Kidney capillary endothelial cell (primary cell): ENCODE results near the gene MGMT.

ENCODE experiments used
- DNase-seq: peaks from one replicate; pipeline ENCODE4 v3.0.0-alpha.2; 2018; ENCODE audit warnings: low spot score

Gene MGMT

DNA sequence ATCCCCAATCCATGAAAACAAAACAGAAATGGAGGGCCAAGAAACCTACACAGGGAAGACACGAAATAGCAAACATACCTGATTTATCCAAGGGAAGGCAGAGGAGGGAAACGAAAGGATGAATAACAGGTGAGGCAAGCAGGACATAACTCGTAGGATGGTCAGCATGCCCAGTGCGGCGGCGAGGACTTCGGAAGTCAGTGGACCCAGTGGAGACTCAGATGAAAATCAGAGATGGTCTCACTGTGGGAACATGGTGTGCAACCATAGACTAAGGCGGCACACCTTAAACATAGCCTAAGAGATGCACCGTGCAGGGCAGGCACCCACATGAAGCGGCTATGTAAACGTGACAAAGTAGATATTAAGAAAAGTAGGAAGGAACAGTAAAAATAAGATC, 157.5 kb downstream of the MGMT start:
- DNase-seq: no peak

- no peak for DNase-seq
Observed at GRCh38 chr10:129626309-129626708, 159.3 kb downstream of the MGMT start.

- no peak for DNase-seq
Observed at GRCh38 chr10:129626796-129627435, 159.9 kb downstream of the MGMT start.

DNA sequence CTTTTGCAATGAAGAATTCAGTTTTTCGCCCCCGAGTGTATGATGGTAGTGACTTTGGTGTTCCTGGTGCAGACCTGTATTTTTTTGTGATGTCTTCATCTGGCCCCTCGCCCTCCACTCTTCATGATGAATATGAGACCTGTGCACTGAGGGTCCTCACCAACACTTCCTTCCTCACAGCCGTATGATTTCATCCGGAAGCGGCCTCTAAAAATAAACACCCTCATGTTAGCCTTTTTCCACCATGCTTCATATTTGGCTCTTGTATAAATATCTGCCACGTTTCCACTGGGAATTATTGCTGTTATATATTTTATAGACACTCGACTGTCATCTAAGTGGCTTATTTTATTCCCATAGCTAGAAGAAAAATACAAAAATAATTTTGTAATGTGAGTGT, 160.4 kb downstream of the MGMT start:
- DNase-seq: no peak

- DNase-seq: no peak
Observed at GRCh38 chr10:129628823-129629222, 161.8 kb downstream of the MGMT start.

DNA sequence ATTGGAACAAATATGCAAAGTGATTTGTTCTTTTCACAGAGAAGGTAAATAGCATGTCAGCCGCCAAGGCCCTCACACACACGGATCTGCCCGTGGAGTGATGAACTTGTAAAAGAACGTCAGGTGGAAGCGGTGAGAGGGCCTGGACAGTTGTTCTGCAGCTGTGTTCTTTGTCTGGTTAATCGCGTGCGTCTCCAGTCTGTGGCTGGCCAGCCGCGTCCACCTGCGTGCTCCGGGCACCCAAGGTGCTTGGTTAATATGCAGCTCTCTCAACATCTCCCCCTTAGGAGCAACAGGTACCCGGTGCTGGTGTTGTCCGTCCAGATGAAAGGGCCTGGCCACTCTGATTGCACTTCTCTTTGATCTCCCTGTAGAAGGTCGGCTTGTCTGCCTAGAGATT, 162.9 kb downstream of the MGMT start:
- no peak for DNase-seq

DNA sequence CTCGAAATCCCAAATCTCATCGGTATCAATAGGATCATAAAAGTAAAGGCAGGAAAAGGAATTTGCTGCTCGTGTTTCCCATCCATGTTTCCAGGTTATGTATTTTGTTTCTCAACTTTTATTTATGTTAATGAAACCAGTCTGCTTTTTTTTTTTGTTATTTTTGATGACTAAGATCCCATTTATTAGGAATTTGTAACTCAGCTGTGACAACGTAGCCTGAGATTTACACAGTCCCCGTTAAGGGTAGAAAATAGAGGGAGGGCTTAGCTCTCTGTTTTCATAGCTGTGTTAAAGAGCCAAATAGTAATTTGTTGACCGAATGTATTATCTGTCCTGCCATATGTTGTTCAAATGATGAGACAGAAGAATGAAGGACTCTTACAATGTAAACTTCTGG, 164.0 kb downstream of the MGMT start:
- no peak for DNase-seq

- no peak for DNase-seq
Observed at GRCh38 chr10:129631870-129632623, 165.0 kb downstream of the MGMT start.

GRCh38 chr10:129637010-129637409, 170.0 kb downstream of the MGMT start:
- DNase-seq: no peak

DNA sequence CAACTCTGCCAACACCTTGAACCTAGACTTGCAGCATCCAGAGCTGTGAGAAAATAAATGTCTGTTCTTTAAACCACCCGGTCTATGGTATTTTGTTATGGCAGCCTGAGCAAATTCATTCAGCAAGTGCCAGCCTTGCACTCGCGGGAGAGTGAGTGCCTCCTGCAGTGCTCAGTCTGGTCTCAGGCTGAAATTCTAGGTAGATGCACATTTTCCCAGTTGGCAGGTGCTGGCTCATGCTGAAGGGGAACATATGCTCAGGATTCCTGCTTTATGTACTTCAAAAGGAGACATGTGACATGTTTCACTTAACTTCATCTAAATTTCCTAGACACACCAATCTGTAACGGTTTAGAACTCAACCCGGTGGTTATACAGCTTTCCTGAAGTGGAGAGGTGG, 170.8 kb downstream of the MGMT start:
- DNase-seq: no peak

DNA sequence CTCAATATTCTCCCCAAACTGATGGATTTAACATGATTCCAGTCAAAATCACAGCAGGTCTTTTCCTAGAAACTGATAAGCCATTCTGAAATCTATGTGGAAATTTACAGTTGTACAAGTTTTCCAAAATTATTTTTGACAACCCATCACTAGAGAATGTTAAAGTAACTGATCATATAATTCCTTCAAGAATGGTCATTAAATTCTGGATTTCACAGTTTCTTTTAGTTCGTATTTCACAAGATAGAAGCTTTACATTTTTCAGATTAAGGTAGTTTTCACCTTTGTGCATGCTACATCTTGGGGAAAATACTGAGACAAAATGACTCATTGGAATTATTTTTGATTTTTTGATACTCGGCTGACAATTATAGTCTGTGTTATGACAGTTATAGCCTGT, 174.3 kb downstream of the MGMT start:
- DNase-seq: no peak

DNA sequence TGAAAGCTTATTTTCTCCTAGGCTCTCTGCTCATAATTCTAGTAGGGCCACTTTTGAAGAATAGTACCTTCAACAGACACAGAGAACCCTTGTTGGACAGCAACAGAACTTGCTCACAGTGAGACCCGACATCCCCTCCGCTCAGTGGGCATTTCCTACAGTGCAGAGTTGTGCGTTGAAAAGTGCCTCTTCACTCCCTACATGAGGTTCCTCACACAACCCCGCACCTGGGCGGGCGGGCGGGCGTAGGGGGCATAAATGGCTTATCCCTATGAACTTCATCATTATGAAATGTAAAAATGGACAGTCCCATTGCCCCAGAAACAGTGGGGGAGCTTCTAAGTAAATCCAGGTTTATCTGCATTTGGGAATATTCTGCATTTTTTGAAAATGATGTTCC, 174.9 kb downstream of the MGMT start:
- no peak for DNase-seq

GRCh38 chr10:129642427-129642826, 175.4 kb downstream of the MGMT start:
- DNase-seq: no peak

DNA sequence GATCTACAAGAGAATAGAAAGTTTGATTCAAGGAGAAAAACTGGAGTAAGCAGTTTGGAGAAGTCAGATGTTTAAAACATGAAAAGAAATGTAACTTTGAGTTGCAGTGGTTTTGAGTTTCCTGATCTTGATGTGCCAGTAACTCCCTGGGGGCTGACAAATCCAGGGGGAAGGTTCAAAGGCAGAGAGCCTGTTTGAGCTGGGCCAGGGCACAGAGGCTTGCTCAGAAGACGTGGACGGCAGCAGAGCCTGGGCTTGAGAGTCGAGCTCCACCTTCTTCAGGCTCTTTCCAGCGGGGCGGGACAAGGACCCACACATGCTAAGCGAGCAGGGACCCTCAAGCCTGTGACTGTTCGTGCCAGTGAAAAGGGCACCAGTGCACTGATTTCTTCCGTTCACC, 176.2 kb downstream of the MGMT start:
- DNase-seq: no peak

DNA sequence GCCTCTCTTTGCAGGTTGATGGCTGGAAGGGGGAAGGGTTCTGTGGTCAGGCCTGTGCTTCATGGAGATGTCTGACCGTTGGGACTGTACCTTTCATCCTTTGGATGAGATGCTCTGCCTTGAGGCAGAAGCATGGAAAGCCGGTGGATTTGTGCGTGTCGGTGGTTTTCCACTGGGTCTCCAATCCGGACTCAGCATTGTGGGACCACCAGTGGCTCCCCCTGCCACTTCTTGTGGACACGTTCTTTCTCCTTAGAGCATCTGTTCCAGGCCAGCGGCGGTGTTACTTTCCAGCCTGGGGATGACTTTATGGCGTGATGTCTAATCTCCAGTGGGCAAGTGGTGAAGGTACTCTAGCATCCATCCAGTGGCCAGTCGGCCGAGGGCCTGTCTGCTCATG, 178.4 kb downstream of the MGMT start:
- DNase-seq: no peak

DNA sequence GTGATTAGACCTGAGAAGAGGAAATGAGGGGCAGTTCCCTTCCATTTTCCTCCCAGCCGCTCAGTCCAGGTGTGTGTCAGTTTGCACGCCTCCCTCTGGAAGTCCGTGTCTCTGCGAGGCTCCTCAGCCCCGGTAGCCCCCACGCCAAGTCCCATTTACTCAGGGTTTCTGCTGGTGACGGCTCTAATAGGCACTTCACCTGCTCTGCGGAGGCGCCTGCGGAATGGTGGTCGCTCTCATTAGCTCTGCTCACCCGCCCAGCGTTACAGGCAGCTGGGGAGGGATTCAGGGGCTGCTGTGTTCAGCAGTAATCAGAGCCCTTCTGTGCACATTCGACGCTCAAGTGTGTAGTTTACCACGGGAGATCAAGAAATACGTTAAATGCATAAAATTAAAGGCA, 179.9 kb downstream of the MGMT start:
- no peak for DNase-seq

DNA sequence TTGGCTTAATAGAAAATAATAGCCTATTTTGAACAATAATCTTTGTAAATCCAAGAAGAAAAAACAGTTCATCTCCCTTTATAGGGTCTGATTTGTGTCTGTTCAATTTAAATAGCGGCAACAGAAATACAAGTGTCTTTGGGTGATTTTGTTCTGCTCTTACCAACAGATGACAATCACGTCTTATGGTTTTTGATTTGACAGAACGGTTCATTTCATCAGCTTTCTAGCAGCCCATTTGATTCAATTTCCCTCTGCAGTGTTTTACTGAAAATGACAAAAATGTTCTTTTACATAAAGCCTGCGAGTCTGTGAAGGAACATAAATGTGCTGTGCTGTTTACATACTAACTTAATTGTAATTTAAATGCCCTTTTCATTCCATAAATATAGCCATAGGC, 180.5 kb downstream of the MGMT start:
- DNase-seq: no peak

- DNase-seq: no peak
Observed at GRCh38 chr10:129648856-129649255, 181.8 kb downstream of the MGMT start.

DNA sequence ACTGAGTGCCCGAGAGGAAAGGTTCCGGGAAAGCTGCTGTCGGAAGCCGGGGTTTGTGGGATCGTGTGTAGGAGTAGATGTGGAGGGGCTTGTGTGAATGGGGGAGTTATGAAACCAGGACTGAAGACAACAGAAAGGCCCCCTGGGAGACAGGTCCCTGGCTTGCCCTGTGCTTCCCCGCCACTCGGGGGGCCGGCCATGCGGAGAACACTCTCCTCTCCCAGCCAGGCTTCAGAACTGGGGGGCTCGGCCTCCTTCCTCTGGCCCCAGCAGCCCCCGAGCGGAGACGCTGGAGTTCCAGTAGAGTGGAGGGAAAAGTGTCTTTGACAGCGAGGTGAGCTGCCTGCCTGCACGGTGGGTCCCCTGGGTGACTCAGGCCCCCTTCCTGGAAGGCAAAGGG, 185.0 kb downstream of the MGMT start:
- DNase-seq: no peak

DNA sequence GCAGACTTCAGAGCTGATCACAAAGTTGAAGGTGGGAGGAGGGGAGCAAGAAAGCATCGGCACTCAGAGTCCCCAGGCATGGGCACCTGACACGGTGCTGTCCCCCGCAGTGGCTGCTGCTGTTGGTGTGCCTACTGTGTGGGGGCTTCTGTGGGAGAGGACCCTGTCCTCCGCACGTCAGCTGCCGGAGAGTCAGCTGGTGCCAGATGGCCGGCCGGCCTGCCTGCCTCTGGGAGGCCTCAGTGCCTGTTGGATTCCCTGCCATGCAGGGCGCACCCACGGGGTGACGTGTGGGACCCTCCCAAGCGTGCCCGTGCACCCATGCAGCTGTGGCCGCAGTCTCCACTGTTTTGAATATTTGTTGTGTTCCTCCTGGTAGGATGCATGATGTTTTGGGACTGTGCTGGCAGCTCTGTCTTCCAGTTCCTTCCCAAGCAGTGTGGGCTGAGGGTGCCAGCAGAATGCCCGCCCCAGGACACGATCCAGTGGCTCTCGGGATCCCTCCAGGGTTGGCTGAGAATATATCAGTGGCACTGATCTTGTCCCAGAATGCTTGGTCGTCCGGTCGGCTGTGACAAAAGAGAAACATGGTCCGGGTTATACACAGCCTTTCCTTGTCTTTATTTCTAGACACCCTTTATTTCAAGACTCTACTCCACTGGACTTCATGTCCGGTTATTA, 185.6 kb downstream of the MGMT start:
- DNase-seq: no peak

DNA sequence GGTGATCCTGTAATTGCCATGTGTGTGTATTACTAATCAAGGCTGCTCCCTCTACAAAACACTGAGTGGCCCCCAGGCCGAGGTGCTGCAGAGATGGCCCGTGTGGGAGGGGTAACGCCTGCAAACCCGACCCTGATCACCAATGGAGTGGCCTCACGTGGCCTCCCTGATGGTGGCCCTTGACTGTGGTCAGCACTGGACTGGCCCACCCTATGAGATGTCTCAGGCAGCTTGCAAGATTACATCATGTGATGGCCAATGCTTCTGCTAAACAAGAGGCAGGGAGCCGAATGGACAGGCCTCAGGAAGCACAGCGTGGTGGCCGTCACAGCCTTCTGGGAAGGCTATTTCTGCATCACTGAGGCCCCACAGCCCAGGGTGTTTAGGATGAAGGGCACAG, 186.4 kb downstream of the MGMT start:
- no peak for DNase-seq

DNA sequence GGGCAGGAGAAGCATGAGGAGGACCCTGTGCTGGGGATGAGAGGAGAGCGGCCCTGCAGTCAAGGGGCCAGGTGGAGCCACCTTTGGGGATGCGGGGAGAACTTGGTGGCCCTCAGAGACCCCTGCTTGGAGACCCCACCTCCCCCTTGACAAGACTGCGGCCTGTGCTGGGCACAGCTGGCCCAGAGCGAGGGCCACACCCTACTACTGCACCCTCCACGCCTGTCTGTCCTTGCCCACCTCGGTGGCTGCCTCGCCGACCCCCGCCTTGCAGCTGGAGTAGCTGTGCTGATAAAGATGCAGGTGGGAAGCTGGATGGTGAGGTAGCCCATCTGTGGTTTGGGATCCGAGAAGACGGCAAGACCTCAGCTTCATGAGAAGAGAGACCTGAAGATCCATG, 186.8 kb downstream of the MGMT start:
- no peak for DNase-seq

DNA sequence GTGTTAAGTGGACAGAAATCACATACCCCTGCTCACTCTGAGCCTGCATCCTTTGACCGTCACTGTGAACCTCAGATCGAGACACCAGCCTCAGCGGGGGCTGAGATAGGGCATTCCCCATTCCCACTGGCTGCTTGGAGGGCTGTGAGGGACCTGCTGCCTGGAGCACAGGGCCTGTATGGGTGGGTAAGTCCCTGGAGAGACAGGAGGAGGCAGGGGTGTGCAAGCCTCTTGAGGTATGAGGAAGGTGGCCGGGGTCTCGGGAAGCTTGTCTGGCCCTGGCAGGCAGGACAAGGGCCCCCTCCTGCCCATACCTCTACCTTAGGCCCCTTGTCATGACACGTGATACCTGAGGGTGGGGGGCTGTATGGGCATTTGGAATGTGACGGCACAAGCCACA, 187.4 kb downstream of the MGMT start:
- no peak for DNase-seq
